GM21737 (cell line): ENCODE data around the gene NPEPL1.

Experiments
- ATAC-seq: cut with Tn5 transposase; IDR thresholded peaks from one replicate; pipeline ENCODE4 v1.9.1; 2021; ENCODE audit warnings: mild to moderate bottlenecking, moderate library complexity; ENCODE audit not compliant: unreplicated experiment

The NPEPL1 gene

GRCh38 chr20:58678806-58679205 lies 13.8 kb upstream of the NPEPL1 start:
- no peak for ATAC-seq

GRCh38 chr20:58682656-58683531 lies 9.7 kb upstream of the NPEPL1 start:
- ATAC-seq = no peak

- ATAC-seq = no peak
Observed at GRCh38 chr20:58684291-58684690, 8.3 kb upstream of the NPEPL1 start.

GRCh38 chr20:58685988-58686387 lies 6.6 kb upstream of the NPEPL1 start:
- no peak for ATAC-seq

- ATAC-seq = no peak
Observed at GRCh38 chr20:58688414-58688813, 4.2 kb upstream of the NPEPL1 start.

GRCh38 chr20:58688840-58689239 lies 3.8 kb upstream of the NPEPL1 start:
- ATAC-seq = no peak

GRCh38 chr20:58690396-58691135 lies 2.0 kb upstream of the NPEPL1 start:
- no peak for ATAC-seq

GRCh38 chr20:58691773-58692578 lies 624 bp upstream of the NPEPL1 start:
- ATAC-seq = no peak

GRCh38 chr20:58693226-58694006 lies 816 bp downstream of the NPEPL1 start:
- ATAC-seq = peak; percentile 19

- ATAC-seq = no peak
Observed at GRCh38 chr20:58694241-58695083, 1.9 kb downstream of the NPEPL1 start.

- ATAC-seq = no peak
Observed at GRCh38 chr20:58695084-58695722, 2.6 kb downstream of the NPEPL1 start.

- ATAC-seq = no peak
Observed at GRCh38 chr20:58695895-58696375, 3.3 kb downstream of the NPEPL1 start.

- no peak for ATAC-seq
Observed at GRCh38 chr20:58696411-58696961, 3.9 kb downstream of the NPEPL1 start.

- ATAC-seq = no peak
Observed at GRCh38 chr20:58697201-58697866, 4.7 kb downstream of the NPEPL1 start.

GRCh38 chr20:58697867-58698703 lies 5.5 kb downstream of the NPEPL1 start:
- no peak for ATAC-seq

- ATAC-seq = no peak
Observed at GRCh38 chr20:58698741-58699622, 6.4 kb downstream of the NPEPL1 start.
